Measurements from ENCODE around the gene SRGAP1.

GRCh38 chr12:63957496-63957895, 113.0 kb downstream of the SRGAP1 start:
- TF ChIP-seq ZFP3 (tag by site-specific recombination; IDR thresholded peaks at IDR 0.05; ENCODE audit: low read depth) (no peak), BCL11A (tag by site-specific recombination; IDR thresholded peaks at IDR 0.05; ENCODE audit: low read depth) (no peak)
